SKM-1 treated with dmso at 0.1 percent for 144 hours (cell line): ENCODE results near the gene UBL4B.

Experiments
- DNase-seq: peaks from one replicate; lab custom pipeline; 2025; ENCODE audit not compliant: unreplicated experiment; lab: John Stamatoyannopoulos, UW

UBL4B gene

GRCh38 chr1:110084227-110085078, 27.8 kb upstream of the UBL4B start:
- no peak for DNase-seq

- DNase-seq, result no peak
Observed at GRCh38 chr1:110085671-110086070, 26.6 kb upstream of the UBL4B start.

- DNase-seq, result no peak
Observed at GRCh38 chr1:110086961-110087360, 25.3 kb upstream of the UBL4B start.

GRCh38 chr1:110087812-110088738, 24.2 kb upstream of the UBL4B start:
- peak; percentile 36 for DNase-seq

- DNase-seq, result no peak
Observed at GRCh38 chr1:110088739-110089316, 23.4 kb upstream of the UBL4B start.

- no peak for DNase-seq
Observed at GRCh38 chr1:110089561-110090275, 22.5 kb upstream of the UBL4B start.

- DNase-seq, result no peak
Observed at GRCh38 chr1:110091381-110091780, 20.9 kb upstream of the UBL4B start.

GRCh38 chr1:110091791-110092190, 20.5 kb upstream of the UBL4B start:
- DNase-seq, result no peak

GRCh38 chr1:110092991-110093390, 19.3 kb upstream of the UBL4B start:
- no peak for DNase-seq

- no peak for DNase-seq
Observed at GRCh38 chr1:110094931-110095654, 17.1 kb upstream of the UBL4B start.

GRCh38 chr1:110097507-110098221, 14.6 kb upstream of the UBL4B start:
- DNase-seq, result no peak

- DNase-seq, result no peak
Observed at GRCh38 chr1:110098222-110099026, 13.8 kb upstream of the UBL4B start.

GRCh38 chr1:110100335-110100734, 11.9 kb upstream of the UBL4B start:
- no peak for DNase-seq

- DNase-seq, result no peak
Observed at GRCh38 chr1:110102081-110102480, 10.2 kb upstream of the UBL4B start.

- DNase-seq, result peak; percentile 26
Observed at GRCh38 chr1:110106013-110106941, 6.0 kb upstream of the UBL4B start.

GRCh38 chr1:110107867-110108469, 4.3 kb upstream of the UBL4B start:
- DNase-seq, result no peak

- DNase-seq, result no peak
Observed at GRCh38 chr1:110111081-110111480, 1.2 kb upstream of the UBL4B start.
